C4-2B (cell line): Measurements from ENCODE around the gene MTG2.

Experiments
- ZFX ChIP-seq: fragments of 450-650 bp; IDR thresholded peaks from 2 replicates; pipeline ENCODE4 v1.6.1; 2017
- TF ChIP-seq, protein P1 (sequence below): fragments of 450-650 bp; conservative IDR thresholded peaks from 2 replicates; pipeline ENCODE4 v1.5.1; 2017; ENCODE audit warnings: mild to moderate bottlenecking

DNA sequence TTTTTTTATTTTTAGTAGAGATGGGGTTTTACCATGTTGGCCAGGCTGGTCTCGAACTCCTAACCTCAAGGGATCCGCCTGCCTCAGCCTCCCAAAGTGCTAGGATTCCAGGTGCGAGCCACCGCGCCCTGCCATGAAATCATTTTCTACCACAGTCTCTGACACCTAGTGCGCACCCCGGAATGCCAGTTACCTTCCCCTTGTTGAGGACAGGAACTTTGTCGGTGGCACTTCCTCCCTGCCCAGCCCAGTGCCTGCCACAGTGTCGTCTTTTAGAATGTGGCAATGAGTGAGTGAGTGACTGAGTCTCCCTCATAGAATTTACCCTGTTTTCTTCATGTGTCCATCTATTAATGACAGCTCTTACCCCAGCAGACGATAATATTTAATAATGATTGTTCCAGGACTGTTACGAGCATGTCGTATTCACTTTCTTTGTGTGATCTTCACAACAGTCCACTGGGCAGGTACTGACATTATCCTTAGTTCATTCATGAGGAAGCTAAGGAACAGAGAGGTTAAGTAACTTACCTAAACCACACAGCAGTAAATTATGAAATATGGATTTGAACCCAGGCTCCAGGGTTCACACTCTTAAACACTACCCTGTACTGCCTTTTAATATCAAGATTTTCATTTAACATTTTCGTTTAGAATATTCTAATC, 57.3 kb downstream of the MTG2 start:
- TF ChIP-seq, protein P1, sequence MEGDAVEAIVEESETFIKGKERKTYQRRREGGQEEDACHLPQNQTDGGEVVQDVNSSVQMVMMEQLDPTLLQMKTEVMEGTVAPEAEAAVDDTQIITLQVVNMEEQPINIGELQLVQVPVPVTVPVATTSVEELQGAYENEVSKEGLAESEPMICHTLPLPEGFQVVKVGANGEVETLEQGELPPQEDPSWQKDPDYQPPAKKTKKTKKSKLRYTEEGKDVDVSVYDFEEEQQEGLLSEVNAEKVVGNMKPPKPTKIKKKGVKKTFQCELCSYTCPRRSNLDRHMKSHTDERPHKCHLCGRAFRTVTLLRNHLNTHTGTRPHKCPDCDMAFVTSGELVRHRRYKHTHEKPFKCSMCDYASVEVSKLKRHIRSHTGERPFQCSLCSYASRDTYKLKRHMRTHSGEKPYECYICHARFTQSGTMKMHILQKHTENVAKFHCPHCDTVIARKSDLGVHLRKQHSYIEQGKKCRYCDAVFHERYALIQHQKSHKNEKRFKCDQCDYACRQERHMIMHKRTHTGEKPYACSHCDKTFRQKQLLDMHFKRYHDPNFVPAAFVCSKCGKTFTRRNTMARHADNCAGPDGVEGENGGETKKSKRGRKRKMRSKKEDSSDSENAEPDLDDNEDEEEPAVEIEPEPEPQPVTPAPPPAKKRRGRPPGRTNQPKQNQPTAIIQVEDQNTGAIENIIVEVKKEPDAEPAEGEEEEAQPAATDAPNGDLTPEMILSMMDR, result no peak
- TF ChIP-seq ZFX, result no peak
